HEK293 (cell line): Measurements from ENCODE around the gene ARL3.

ENCODE experiments used
- BCL11A ChIP-seq: fragments of 450-650 bp; formaldehyde crosslinking; IDR thresholded peaks from 2 replicates; pipeline ENCODE4 v1.5.1; 2016; ENCODE audit warnings: low read depth, missing biosample characterization, missing genetic modification characterization
- CTCF ChIP-seq: fragments of 450-650 bp; formaldehyde crosslinking; IDR thresholded peaks from 2 replicates; pipeline ENCODE4 v1.5.1; 2016; ENCODE audit warnings: missing biosample characterization, missing genetic modification characterization
- KLF9 ChIP-seq: fragments of 450-650 bp; formaldehyde crosslinking; IDR thresholded peaks from 2 replicates; pipeline ENCODE4 v1.5.1; 2016; ENCODE audit warnings: missing biosample characterization, missing genetic modification characterization, low read depth
- WT1 ChIP-seq: fragments of 450-650 bp; formaldehyde crosslinking; IDR thresholded peaks from 2 replicates; pipeline ENCODE4 v1.5.1; 2016; ENCODE audit warnings: missing biosample characterization, missing genetic modification characterization
- ZNF10 ChIP-seq: fragments of 450-650 bp; formaldehyde crosslinking; IDR thresholded peaks from 2 replicates; pipeline ENCODE4 v1.5.1; 2017; ENCODE audit warnings: missing biosample characterization, missing genetic modification characterization
- ZNF169 ChIP-seq: fragments of 450-650 bp; formaldehyde crosslinking; IDR thresholded peaks from 2 replicates; pipeline ENCODE4 v1.5.1; 2016; ENCODE audit warnings: missing biosample characterization, missing genetic modification characterization
- ZNF175 ChIP-seq: fragments of 450-650 bp; formaldehyde crosslinking; IDR thresholded peaks from 2 replicates; pipeline ENCODE4 v1.5.1; 2016; ENCODE audit warnings: missing biosample characterization, missing genetic modification characterization
- ZNF426 ChIP-seq: fragments of 450-650 bp; formaldehyde crosslinking; IDR thresholded peaks from 2 replicates; pipeline ENCODE4 v1.5.1; 2017; ENCODE audit warnings: missing biosample characterization, missing genetic modification characterization, mild to moderate bottlenecking, inconsistent platforms, moderate library complexity
- ZNF560 ChIP-seq: fragments of 450-650 bp; formaldehyde crosslinking; IDR thresholded peaks from 2 replicates; pipeline ENCODE4 v1.5.1; 2017; ENCODE audit warnings: missing biosample characterization, missing genetic modification characterization, borderline replicate concordance
- ZNF639 ChIP-seq: fragments of 450-650 bp; formaldehyde crosslinking; IDR thresholded peaks from 2 replicates; pipeline ENCODE4 v1.5.1; 2016; ENCODE audit warnings: missing biosample characterization, missing genetic modification characterization
- ZNF785 ChIP-seq: fragments of 450-650 bp; formaldehyde crosslinking; IDR thresholded peaks from 2 replicates; pipeline ENCODE4 v1.5.1; 2016; ENCODE audit warnings: missing biosample characterization, missing genetic modification characterization

- no peak for TF ChIP-seq ZNF785
- TF ChIP-seq ZNF169 (tag by site-specific recombination): no peak
- TF ChIP-seq CTCF (tag by site-specific recombination): no peak
- no peak for TF ChIP-seq KLF9 (tag by site-specific recombination)
- no peak for TF ChIP-seq ZNF560 (tag by site-specific recombination)
- TF ChIP-seq ZNF426 (tag by site-specific recombination): no peak
- TF ChIP-seq ZNF175 (tag by site-specific recombination): no peak
- TF ChIP-seq WT1 (tag by site-specific recombination): no peak
- no peak for TF ChIP-seq BCL11A (tag by site-specific recombination)
- no peak for TF ChIP-seq ZNF639
- no peak for TF ChIP-seq ZNF10 (tag by site-specific recombination)
Measured at GRCh38 chr10:102654566-102654965, 59.6 kb downstream of the ARL3 start.
